Fibroblast of skin of right biceps (primary cell): ENCODE measurements around the gene MIXL1.
"Not testable (repeated sequence)": the region's sequence is repeated elsewhere in the genome, so short reads cannot be mapped to it uniquely, and the experiment has no call there.

Source experiments
- DNase-seq: peaks from one replicate; pipeline ENCODE4 v3.0.0-alpha.2; 2013

The MIXL1 gene

DNA sequence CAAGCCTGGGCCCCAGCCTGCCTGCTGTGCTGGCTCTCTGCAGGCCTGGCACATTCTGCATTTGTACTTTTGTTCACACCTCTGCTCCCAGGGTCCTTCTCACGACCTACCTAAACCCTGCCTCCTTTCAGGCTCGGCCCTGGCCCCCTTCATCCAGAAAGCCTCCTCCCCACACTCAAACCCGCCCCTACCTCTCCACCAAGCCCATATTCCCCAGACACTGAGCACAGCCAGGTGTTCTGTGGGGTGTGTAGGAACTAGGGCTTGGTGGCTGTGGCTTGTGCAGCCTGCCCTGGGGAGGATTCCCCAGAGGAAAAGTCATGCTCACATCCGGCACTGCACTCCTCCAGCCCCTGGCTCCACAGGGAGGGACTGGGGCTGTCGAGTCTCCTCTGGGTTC lies 8.2 kb upstream of the MIXL1 start:
- DNase-seq: no peak

GRCh38 chr1:226216056-226216455 lies 7.4 kb upstream of the MIXL1 start:
- DNase-seq: no peak

GRCh38 chr1:226217273-226217672 lies 6.2 kb upstream of the MIXL1 start:
- peak; percentile 11 for DNase-seq

DNA sequence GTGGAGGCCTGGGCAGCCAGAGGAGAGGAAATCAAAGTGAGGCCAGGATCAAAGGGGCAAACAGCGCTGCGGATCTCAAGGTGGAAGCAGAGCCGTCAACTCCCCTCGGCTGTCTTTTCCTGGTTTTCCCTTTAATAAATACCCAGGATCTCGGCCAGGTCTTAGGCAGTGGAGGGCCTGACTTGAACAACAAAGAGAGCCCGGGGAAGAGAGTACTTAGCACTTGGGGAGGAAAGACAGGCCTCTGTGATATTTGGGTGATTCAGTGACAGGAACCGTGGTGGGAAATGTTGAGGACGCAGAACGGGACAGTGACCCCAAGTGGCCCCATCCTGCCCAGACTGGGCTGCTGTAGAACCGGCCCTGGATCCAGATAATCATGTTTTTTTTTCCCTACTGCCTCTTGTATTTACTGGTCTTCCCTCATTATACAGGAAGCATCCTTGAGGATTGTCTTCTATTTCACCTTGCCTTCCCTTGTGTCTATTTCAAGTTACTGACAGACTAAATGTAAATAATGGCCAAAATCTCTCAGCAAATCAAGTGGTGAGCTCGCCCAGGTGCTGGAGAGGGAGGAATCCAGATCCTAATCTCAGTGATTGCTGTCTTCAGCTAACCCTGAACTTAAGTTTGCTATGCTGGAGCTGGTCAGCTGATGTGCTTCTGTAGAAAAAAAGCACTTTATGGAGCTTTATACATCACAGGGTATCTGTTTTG lies 2.8 kb upstream of the MIXL1 start:
- DNase-seq: no peak

- no peak for DNase-seq
These were observed 778 bp upstream of the MIXL1 start for GRCh38 chr1:226222686-226223085.

GRCh38 chr1:226223786-226224244 lies 351 bp downstream of the MIXL1 start:
- no peak for DNase-seq

GRCh38 chr1:226226601-226227000 lies 3.1 kb downstream of the MIXL1 start:
- no peak for DNase-seq

- no peak for DNase-seq
These were observed 9.8 kb downstream of the MIXL1 start for GRCh38 chr1:226233293-226233692.

GRCh38 chr1:226233806-226234205 lies 10.3 kb downstream of the MIXL1 start:
- no peak for DNase-seq

GRCh38 chr1:226236826-226237225 lies 13.4 kb downstream of the MIXL1 start:
- DNase-seq: no peak

DNA sequence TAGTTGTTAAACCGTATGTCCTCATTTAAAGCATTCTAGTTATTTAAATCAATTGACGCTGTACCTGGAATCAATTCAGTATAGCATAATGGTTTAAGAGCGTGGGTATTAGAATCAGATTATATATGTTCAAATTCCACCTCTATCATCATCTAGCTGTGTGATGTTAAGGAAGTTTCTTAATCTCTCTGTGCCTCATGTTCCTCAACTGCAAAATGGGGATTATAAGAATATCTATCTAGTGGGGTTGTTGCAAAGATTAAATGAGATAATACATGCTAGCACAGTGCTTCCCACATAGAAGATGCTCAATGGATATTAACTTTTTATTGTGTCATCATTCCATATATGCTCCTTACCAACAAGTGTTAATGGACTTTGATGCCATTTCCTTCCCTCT lies 16.0 kb downstream of the MIXL1 start:
- DNase-seq: no peak

DNA sequence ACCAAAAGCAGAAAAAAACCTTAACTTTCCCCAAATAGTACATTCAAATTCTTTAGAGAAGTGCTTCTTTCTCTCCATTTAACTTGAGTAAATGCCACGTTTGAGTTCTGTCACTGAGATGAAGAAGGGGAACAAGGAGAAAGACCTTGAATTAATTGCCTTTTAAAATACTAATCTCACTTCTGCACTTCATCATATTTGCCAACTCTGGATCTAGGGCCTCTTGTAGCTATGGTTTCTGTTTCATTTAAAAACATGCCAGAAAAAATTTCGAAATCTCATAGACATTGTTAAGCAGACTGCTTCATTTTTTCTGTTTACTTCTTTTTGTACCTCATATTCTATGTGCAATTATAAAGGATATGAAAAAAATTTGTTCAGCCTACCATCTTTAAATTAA lies 24.6 kb downstream of the MIXL1 start:
- no peak for DNase-seq

DNA sequence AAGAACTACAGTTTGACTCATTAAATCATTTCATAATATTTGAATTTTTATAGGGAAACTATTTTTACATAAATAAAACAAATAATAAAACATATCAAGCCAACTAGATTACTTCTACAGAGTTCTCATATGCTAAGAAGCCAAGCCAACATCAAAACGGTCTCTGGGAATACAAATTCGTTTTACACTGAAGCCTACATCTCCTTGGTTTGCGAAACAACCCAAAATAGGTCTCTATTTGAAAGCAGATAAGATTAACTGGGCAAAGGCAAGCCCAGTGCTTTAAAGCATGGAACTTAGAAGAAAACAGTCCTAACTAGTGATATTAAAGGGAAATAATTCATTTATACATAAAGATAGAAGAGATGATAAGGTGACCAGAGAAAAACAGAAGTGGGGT lies 25.3 kb downstream of the MIXL1 start:
- DNase-seq: no peak

DNA sequence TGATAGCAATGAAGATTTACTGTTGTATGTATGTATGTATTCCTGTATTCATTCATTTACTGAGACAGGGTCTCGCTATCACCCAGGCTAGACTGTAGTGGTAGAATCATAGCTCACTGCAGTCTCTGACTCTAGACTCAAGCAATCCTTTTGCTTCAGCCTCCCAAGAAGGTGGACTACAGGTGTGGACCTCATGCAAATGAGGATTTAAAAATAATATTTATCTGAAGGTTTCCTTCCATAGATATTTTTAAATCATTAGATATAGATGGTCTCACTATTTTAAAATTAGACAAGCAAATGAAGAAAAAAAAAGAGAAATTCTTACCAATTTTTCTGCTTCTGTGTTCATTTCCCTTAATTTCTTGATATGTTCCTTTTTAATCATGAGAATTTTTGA lies 27.0 kb downstream of the MIXL1 start:
- no peak for DNase-seq

DNA sequence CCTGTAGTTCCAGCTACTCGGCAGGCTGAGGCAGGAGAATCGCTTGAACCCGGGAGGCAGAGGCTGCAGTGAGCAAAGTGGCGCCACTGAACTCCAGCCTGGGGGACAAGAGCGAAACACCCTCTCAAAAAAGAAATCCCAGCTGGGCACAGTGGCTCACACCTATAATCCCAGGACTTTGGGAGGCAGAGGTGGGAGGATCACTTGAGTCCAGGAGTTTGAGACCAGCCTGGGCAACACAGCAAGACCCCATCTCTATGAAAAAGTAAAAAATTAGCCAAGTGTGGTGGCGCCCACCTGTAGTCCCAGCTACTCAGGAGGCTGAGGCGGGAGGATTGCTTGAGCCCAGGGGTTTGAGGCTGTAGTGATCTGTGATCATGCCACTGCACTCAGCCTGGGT lies 29.4 kb downstream of the MIXL1 start:
- not testable (repeated sequence) for DNase-seq

DNA sequence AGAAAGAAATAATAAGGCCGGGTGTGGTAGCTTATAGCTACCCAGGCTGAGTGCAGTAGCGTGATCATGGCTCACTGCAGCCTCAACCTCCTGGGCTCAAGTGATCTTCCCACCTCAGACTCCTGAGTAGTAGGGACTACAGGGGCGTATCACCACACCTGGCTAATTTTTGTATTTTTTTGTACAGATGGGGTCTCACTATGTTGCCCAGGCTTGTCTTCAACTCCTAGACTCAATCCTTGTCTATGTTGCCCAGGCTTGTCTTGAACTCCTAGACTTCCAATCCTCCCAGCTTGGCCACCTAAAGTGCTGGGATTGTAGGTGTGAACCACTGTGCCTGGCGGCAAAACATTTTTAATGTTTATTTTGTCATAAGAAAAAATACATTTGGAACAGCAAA lies 30.5 kb downstream of the MIXL1 start:
- no peak for DNase-seq

DNA sequence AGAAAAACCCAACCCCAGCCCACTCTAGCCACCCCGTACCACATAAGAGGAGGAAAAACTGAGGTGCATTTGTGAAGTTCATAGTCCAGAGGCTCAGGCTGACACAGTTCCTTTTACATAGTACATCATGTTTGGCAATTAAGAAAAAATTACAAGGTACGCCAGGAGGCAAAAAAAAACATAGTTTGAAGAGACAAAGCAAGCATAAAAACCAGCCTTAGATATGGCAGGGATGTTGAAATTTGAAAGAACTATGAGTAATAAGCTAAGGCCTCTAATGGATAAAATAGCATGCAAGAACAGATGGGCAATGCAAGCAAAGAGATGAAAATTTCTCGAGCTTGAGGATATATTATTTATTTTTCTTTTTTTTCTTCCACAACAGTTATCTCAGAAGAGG lies 31.9 kb downstream of the MIXL1 start:
- no peak for DNase-seq

DNA sequence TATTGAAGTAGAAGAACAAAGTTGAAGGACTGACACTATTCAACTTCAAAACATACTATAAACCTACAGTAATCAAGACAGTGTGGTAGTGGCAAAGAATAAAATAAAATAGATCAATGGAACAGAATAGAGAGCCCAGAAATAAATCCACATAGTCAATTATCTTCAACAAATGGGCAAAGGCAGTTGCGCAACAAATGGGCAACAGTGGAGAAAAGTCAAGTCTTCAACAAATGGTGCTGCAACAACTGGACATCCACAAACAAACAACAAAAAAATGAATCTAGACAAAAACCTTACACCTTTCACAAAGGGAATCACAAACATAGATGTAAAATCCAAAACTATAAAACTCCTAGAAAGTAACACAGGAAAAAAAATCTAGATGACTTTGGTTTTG lies 38.4 kb downstream of the MIXL1 start:
- no peak for DNase-seq

DNA sequence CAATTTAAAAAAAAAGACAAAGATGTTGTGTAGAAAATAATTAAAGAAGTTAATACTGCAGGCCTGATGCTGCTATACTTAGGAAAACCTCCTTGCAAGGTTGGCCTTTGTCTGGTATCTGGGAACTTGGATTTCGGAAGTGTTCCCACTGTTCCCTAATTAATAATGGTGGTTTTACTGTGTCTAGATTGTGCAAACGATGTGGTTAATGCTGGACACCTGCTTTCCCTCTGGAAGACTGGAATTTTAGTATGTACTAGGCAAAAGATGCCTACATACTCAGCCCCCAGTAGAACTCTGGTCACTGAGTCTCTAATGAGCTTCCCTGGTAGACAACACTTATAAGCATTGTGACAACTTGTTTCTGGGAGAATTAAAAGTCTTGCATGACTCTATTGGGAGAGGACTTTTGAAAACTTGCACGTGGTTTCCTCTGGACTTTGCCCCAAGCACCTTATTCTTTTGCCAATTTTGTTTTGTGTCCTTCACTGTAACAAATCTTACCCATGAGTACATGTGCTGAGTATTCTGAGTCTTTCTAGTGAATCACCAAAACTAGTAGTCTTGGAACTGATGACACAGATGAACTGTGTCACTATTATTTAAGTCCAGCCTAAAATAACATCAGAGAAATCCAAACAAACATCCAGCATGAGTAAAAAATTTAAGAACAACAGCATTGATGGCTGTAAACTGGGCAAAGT lies 45.1 kb downstream of the MIXL1 start:
- DNase-seq: peak; percentile 42

DNA sequence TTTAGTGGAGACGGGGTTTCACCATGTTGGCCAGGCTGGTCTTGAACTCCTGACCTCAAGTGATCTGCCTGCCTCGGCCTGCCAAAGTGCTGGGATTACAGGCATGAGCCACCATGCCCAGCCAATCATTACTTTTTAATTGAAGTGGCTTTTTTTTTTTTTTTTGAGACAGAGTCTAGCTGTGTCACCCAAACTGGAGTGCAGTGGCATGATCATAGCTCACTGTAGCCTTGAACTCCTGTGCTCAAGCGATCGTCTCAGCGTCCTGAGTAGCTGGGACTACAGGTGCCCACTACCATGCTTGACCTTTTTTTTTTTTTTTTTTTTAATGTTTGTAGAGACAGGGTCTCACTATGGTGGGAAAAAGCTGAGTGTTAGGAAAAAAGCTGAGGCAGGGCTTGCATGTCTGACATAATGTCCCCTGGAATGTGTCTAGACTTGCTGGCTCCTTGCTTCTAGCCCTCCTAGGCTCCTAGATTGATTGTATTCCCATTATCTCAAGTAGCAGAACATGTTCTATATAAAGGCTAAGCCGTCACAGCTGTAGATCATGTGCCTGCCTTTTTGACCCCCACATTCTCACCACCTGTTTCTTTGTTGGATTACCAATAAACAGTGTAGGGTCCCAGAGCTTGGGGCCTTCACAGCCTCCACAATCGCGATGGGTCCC lies 48.9 kb downstream of the MIXL1 start:
- DNase-seq: peak; percentile 44

GRCh38 chr1:226274138-226274537 lies 50.7 kb downstream of the MIXL1 start:
- DNase-seq: peak; percentile 3

- no peak for DNase-seq
These were observed 52.7 kb downstream of the MIXL1 start for GRCh38 chr1:226276077-226276682.
